A673 (cell line): ENCODE data around the gene ZNF48. TPM values are rescaled to one million over a fixed set of nuclear protein-coding genes. Genes with fewer than 3 reads are reported as not detected.

Source experiments
- BruUV-seq: library from RNA; stranded (reverse); fragments of 400-500 nt; replicated peaks from 2 replicates; lab custom pipeline; 2021; lab: Mats Ljungman, UMichigan
- CTCF ChIA-PET: fragments of 300-600 bp; sonication (Branson Sonifier 250); formaldehyde crosslinking; loops from one replicate; lab custom pipeline; 2022; ENCODE audit warnings: antibody characterized with exemption; lab: Charles Lee
- POLR2A ChIA-PET: fragments of 300-600 bp; sonication (Branson Sonifier 250); formaldehyde crosslinking; loops from one replicate; lab custom pipeline; 2022; ENCODE audit warnings: antibody characterized with exemption; ENCODE audit not compliant: low non-redundant PET; lab: Charles Lee
- DNase-seq: peaks from one replicate; pipeline ENCODE4 v3.0.0-alpha.2; 2015; ENCODE audit warnings: low spot score
- H3K27ac ChIP-seq: fragments of 200-600 bp; sonication (generic); 2 replicates; pipeline ENCODE4 v1.5.1; 2016; ENCODE audit warnings: mixed run types, low read depth, mild to moderate bottlenecking, mixed read lengths, antibody characterized with exemption, low read length; ENCODE audit not compliant: poor library complexity, severe bottlenecking
- H3K27me3 ChIP-seq: fragments of 200-600 bp; sonication (generic); replicated peaks from 2 replicates; pipeline ENCODE4 v1.6.1; 2017; ENCODE audit warnings: mixed run types, low read depth, mild to moderate bottlenecking, mixed read lengths, antibody characterized with exemption, low read length; ENCODE audit not compliant: insufficient read depth, poor library complexity
- H3K36me3 ChIP-seq: fragments of 200-600 bp; sonication (generic); 2 replicates; pipeline ENCODE4 v1.6.1; 2016; ENCODE audit warnings: mixed run types, mild to moderate bottlenecking, mixed read lengths, antibody characterized with exemption, low read length; ENCODE audit not compliant: insufficient read depth, poor library complexity, severe bottlenecking
- H3K4me1 ChIP-seq: fragments of 200-600 bp; sonication (generic); 2 replicates; pipeline ENCODE4 v1.6.1; 2017; ENCODE audit warnings: mixed run types, mild to moderate bottlenecking, mixed read lengths, antibody characterized with exemption, low read length; ENCODE audit not compliant: insufficient read depth, poor library complexity, severe bottlenecking
- H3K4me3 ChIP-seq: fragments of 200-600 bp; sonication (generic); 2 replicates; pipeline ENCODE4 v1.5.1; 2016; ENCODE audit warnings: low read depth, mixed run types, mild to moderate bottlenecking, mixed read lengths, low read length; ENCODE audit not compliant: poor library complexity, severe bottlenecking
- H3K9me3 ChIP-seq: fragments of 200-600 bp; sonication (generic); 2 replicates; pipeline ENCODE4 v1.6.1; 2016; ENCODE audit warnings: mixed run types, low read depth, mild to moderate bottlenecking, mixed read lengths, antibody characterized with exemption, low read length; ENCODE audit not compliant: poor library complexity, severe bottlenecking
- CTCF ChIP-seq: fragments of 300-800, 200-600 bp; sonication (generic); conservative IDR thresholded peaks from 2 replicates; pipeline ENCODE4 v1.5.1; 2017; ENCODE audit warnings: low read depth, mild to moderate bottlenecking, antibody characterized with exemption, low read length, moderate library complexity, mixed read lengths
- EZH2 ChIP-seq: fragments of 200-600 bp; sonication (generic); IDR thresholded peaks from 2 replicates; pipeline ENCODE4 v1.6.1; 2017; ENCODE audit warnings: borderline replicate concordance, low read depth, mild to moderate bottlenecking, mixed read lengths, antibody characterized with exemption, low read length; ENCODE audit not compliant: poor library complexity, severe bottlenecking
- intact Hi-C: fragments of 100-400 bp; cut with micrococcal nuclease; formaldehyde crosslinking; loops from one replicate; pipeline ENCODE4 v1.10.0; 2022; ENCODE audit not compliant: unreplicated experiment
- total RNA-seq: library from RNA; stranded (reverse); gene quantifications from 2 replicates; pipeline ENCODE4 v1.2.3, GENCODE V29; 2021

Gene ZNF48
- total RNA-seq, 1 experiment from 2014 or later: 22.0 TPM

GRCh38 chr16:30418350-30419181 is 23.3 kb downstream of the ZNF48 start:
- ChIA-PET POLR2A (interaction anchor here (0.6 to 0.8 kb wide), 4 partner anchors 10 to 93 kb away, joined by 3 to 9 read pairs (median 3); partner anchors contain the start of gene DCTPP1), CTCF (interaction anchor here (0.6 to 1.4 kb wide), 8 partner anchors 9 to 275 kb away, joined by 3 to 18 read pairs (median 6); partner anchors contain the start of gene DCTPP1)
- Histone ChIP-seq H3K4me1 (peaks cover 4% of the 10 kb centered on the region), H3K4me3 (peak overlapping the region; percentile 53), H3K27me3 (no peaks in the 10 kb centered on the region), H3K36me3 (peaks cover 29% of the 10 kb centered on the region), H3K9me3 (no peaks in the 10 kb centered on the region), H3K27ac (peak overlapping the region; percentile 70)
- intact Hi-C loops: no loop called here
- no TSS peak for BruUV-seq
- TF ChIP-seq CTCF: no peak; the same call in 1 of the 2 replicates
- no peak for TF ChIP-seq EZH2
- no peak for DNase-seq

GRCh38 chr16:30421010-30421409 is 25.8 kb downstream of the ZNF48 start:
- Histone ChIP-seq H3K36me3 (peaks cover 29% of the 10 kb centered on the region), H3K27ac (no peak overlapping the region), H3K4me1 (peaks cover 4% of the 10 kb centered on the region), H3K27me3 (no peaks in the 10 kb centered on the region), H3K9me3 (no peaks in the 10 kb centered on the region), H3K4me3 (no peak overlapping the region)
- BruUV-seq: no TSS peak
- CTCF ChIA-PET: interaction anchor here (1.3 kb wide), 1 partner anchor 11 kb away, joined by 3 read pairs; no protein-coding TSS in a partner anchor
- POLR2A ChIA-PET: no interaction called here
- intact Hi-C loops: no loop called here
- DNase-seq: no peak
- TF ChIP-seq CTCF (no peak), EZH2 (no peak)

- Histone ChIP-seq H3K4me1 (peaks cover 10% of the 10 kb centered on the region), H3K4me3 (no peak overlapping the region), H3K27me3 (no peaks in the 10 kb centered on the region), H3K9me3 (no peaks in the 10 kb centered on the region), H3K36me3 (peaks cover 18% of the 10 kb centered on the region), H3K27ac (no peak overlapping the region)
- TF ChIP-seq CTCF (no peak), EZH2 (no peak)
- ChIA-PET CTCF (no interaction called here), POLR2A (no interaction called here)
- no TSS peak for BruUV-seq
- DNase-seq: no peak
- intact Hi-C loops: no loop called here
Observed at GRCh38 chr16:30428055-30428454, 32.8 kb downstream of the ZNF48 start.
